ENCODE results near the gene NAA35.
"Not testable (repeated sequence)": the region's sequence is repeated elsewhere in the genome, so short reads cannot be mapped to it uniquely, and the experiment has no call there.

Gene NAA35

GRCh38 chr9:85917756-85918155 lies 23.2 kb upstream of the NAA35 start:
- H3K9ac ChIP-seq (ENCODE audit: low read length): no peak overlapping the region
- no peaks in the 10 kb centered on the region for H3K27me3 ChIP-seq (replicated peaks; ENCODE audit: control insufficient read depth, insufficient read depth, low read length)
- H3K4me1 ChIP-seq (ENCODE audit: control insufficient read depth, insufficient read depth, low read length): no peaks in the 10 kb centered on the region
- H3K36me3 ChIP-seq (ENCODE audit: control insufficient read depth, insufficient read depth, low read length, severe bottlenecking): no peaks in the 10 kb centered on the region
- no peak overlapping the region for H3K4me3 ChIP-seq (ENCODE audit: low read length)
- no peak for DNase-seq (ENCODE audit: low read depth)
- H3K9me3 ChIP-seq (ENCODE audit: control insufficient read depth, low read length): no peaks in the 10 kb centered on the region

GRCh38 chr9:85925493-85925892 lies 15.5 kb upstream of the NAA35 start:
- DNase-seq (ENCODE audit: low read depth): no peak
- no peaks in the 10 kb centered on the region for H3K36me3 ChIP-seq (ENCODE audit: control insufficient read depth, insufficient read depth, low read length, severe bottlenecking)
- no peak overlapping the region for H3K4me3 ChIP-seq (ENCODE audit: low read length)

GRCh38 chr9:85927076-85927475 lies 13.9 kb upstream of the NAA35 start:
- DNase-seq (ENCODE audit: low read depth): no peak
- H3K27me3 ChIP-seq (replicated peaks; ENCODE audit: control insufficient read depth, insufficient read depth, low read length): no peaks in the 10 kb centered on the region
- H3K36me3 ChIP-seq (ENCODE audit: control insufficient read depth, insufficient read depth, low read length, severe bottlenecking): no peaks in the 10 kb centered on the region
- peak overlapping the region; percentile 68 for H3K4me3 ChIP-seq (ENCODE audit: low read length)
- H3K4me1 ChIP-seq (ENCODE audit: control insufficient read depth, insufficient read depth, low read length): peaks cover 6% of the 10 kb centered on the region
- no peak overlapping the region for H3K9ac ChIP-seq (ENCODE audit: low read length)
- H3K9me3 ChIP-seq (ENCODE audit: control insufficient read depth, low read length): no peaks in the 10 kb centered on the region

More at GRCh38 chr9:85925493-85925892, 15.5 kb upstream of the NAA35 start:
- H3K4me1 ChIP-seq (ENCODE audit: control insufficient read depth, insufficient read depth, low read length): peaks cover 6% of the 10 kb centered on the region
- H3K27me3 ChIP-seq (replicated peaks; ENCODE audit: control insufficient read depth, insufficient read depth, low read length): no peaks in the 10 kb centered on the region
- H3K9me3 ChIP-seq (ENCODE audit: control insufficient read depth, low read length): no peaks in the 10 kb centered on the region
- H3K9ac ChIP-seq (ENCODE audit: low read length): no peak overlapping the region

- no peaks in the 10 kb centered on the region for H3K9me3 ChIP-seq (ENCODE audit: control insufficient read depth, low read length)
Observed at GRCh38 chr9:85931495-85931894, 9.5 kb upstream of the NAA35 start.

GRCh38 chr9:85935950-85936349 lies 5.0 kb upstream of the NAA35 start:
- H3K27me3 ChIP-seq (replicated peaks; ENCODE audit: control insufficient read depth, insufficient read depth, low read length); H3K4me1 ChIP-seq (ENCODE audit: control insufficient read depth, insufficient read depth, low read length); H3K9ac ChIP-seq (ENCODE audit: low read length); H3K4me3 ChIP-seq (ENCODE audit: low read length); H3K9me3 ChIP-seq (ENCODE audit: control insufficient read depth, low read length); DNase-seq (ENCODE audit: low read depth); H3K36me3 ChIP-seq (ENCODE audit: control insufficient read depth, insufficient read depth, low read length, severe bottlenecking): not testable (repeated sequence)

More at GRCh38 chr9:85931495-85931894, 9.5 kb upstream of the NAA35 start:
- DNase-seq (ENCODE audit: low read depth): no peak
- H3K9ac ChIP-seq (ENCODE audit: low read length): no peak overlapping the region
- peaks cover 6% of the 10 kb centered on the region for H3K4me1 ChIP-seq (ENCODE audit: control insufficient read depth, insufficient read depth, low read length)
- H3K36me3 ChIP-seq (ENCODE audit: control insufficient read depth, insufficient read depth, low read length, severe bottlenecking): no peaks in the 10 kb centered on the region
- H3K27me3 ChIP-seq (replicated peaks; ENCODE audit: control insufficient read depth, insufficient read depth, low read length): no peaks in the 10 kb centered on the region
- H3K4me3 ChIP-seq (ENCODE audit: low read length): no peak overlapping the region

- Histone ChIP-seq H3K9me3 (ENCODE audit: control insufficient read depth, low read length) (no peaks in the 10 kb centered on the region), H3K4me1 (ENCODE audit: control insufficient read depth, insufficient read depth, low read length) (peaks cover 25% of the 10 kb centered on the region), H3K9ac (ENCODE audit: low read length) (peak overlapping the region; percentile 96), H3K4me3 (ENCODE audit: low read length) (peak overlapping the region; percentile 90), H3K36me3 (ENCODE audit: control insufficient read depth, insufficient read depth, low read length, severe bottlenecking) (peaks cover 23% of the 10 kb centered on the region), H3K27me3 (replicated peaks; ENCODE audit: control insufficient read depth, insufficient read depth, low read length) (no peaks in the 10 kb centered on the region)
- DNase-seq (ENCODE audit: low read depth): no peak
Observed at GRCh38 chr9:85940275-85940831, 593 bp upstream of the NAA35 start.

- H3K9me3 ChIP-seq (ENCODE audit: control insufficient read depth, low read length): no peaks in the 10 kb centered on the region
- peaks cover 29% of the 10 kb centered on the region for H3K36me3 ChIP-seq (ENCODE audit: control insufficient read depth, insufficient read depth, low read length, severe bottlenecking)
- no peaks in the 10 kb centered on the region for H3K27me3 ChIP-seq (replicated peaks; ENCODE audit: control insufficient read depth, insufficient read depth, low read length)
- peak overlapping the region; percentile 90 for H3K4me3 ChIP-seq (ENCODE audit: low read length)
- peak overlapping the region; percentile 96 for H3K9ac ChIP-seq (ENCODE audit: low read length)
- DNase-seq (ENCODE audit: low read depth): no peak
- H3K4me1 ChIP-seq (ENCODE audit: control insufficient read depth, insufficient read depth, low read length): peaks cover 25% of the 10 kb centered on the region
Observed at GRCh38 chr9:85941622-85941940, 635 bp downstream of the NAA35 start.

- Histone ChIP-seq H3K9me3 (ENCODE audit: control insufficient read depth, low read length) (no peaks in the 10 kb centered on the region), H3K4me1 (ENCODE audit: control insufficient read depth, insufficient read depth, low read length) (peaks cover 25% of the 10 kb centered on the region), H3K27me3 (replicated peaks; ENCODE audit: control insufficient read depth, insufficient read depth, low read length) (no peaks in the 10 kb centered on the region), H3K36me3 (ENCODE audit: control insufficient read depth, insufficient read depth, low read length, severe bottlenecking) (peaks cover 35% of the 10 kb centered on the region), H3K9ac (ENCODE audit: low read length) (peak overlapping the region; percentile 96), H3K4me3 (ENCODE audit: low read length) (peak overlapping the region; percentile 90)
- DNase-seq (ENCODE audit: low read depth): peak; percentile 40
Observed at GRCh38 chr9:85941966-85942912, 1.3 kb downstream of the NAA35 start.

GRCh38 chr9:85942913-85943709 lies 2.2 kb downstream of the NAA35 start:
- H3K9me3 ChIP-seq (ENCODE audit: control insufficient read depth, low read length): no peaks in the 10 kb centered on the region
- H3K4me1 ChIP-seq (ENCODE audit: control insufficient read depth, insufficient read depth, low read length): peaks cover 25% of the 10 kb centered on the region
- no peak overlapping the region for H3K4me3 ChIP-seq (ENCODE audit: low read length)
- H3K27me3 ChIP-seq (replicated peaks; ENCODE audit: control insufficient read depth, insufficient read depth, low read length): no peaks in the 10 kb centered on the region
- peaks cover 37% of the 10 kb centered on the region for H3K36me3 ChIP-seq (ENCODE audit: control insufficient read depth, insufficient read depth, low read length, severe bottlenecking)
- no peak overlapping the region for H3K9ac ChIP-seq (ENCODE audit: low read length)
- DNase-seq (ENCODE audit: low read depth): no peak

GRCh38 chr9:85943757-85944430 lies 2.9 kb downstream of the NAA35 start:
- Histone ChIP-seq H3K27me3 (replicated peaks; ENCODE audit: control insufficient read depth, insufficient read depth, low read length) (no peaks in the 10 kb centered on the region), H3K9ac (ENCODE audit: low read length) (no peak overlapping the region), H3K4me3 (ENCODE audit: low read length) (no peak overlapping the region), H3K4me1 (ENCODE audit: control insufficient read depth, insufficient read depth, low read length) (peaks cover 25% of the 10 kb centered on the region), H3K36me3 (ENCODE audit: control insufficient read depth, insufficient read depth, low read length, severe bottlenecking) (peaks cover 37% of the 10 kb centered on the region), H3K9me3 (ENCODE audit: control insufficient read depth, low read length) (no peaks in the 10 kb centered on the region)
- DNase-seq (ENCODE audit: low read depth): no peak

GRCh38 chr9:85944672-85945071 lies 3.7 kb downstream of the NAA35 start:
- H3K36me3 ChIP-seq (ENCODE audit: control insufficient read depth, insufficient read depth, low read length, severe bottlenecking): peaks cover 37% of the 10 kb centered on the region

More at GRCh38 chr9:85944672-85945071, 3.7 kb downstream of the NAA35 start:
- no peak overlapping the region for H3K4me3 ChIP-seq (ENCODE audit: low read length)
- H3K9me3 ChIP-seq (ENCODE audit: control insufficient read depth, low read length): no peaks in the 10 kb centered on the region
- no peak for DNase-seq (ENCODE audit: low read depth)
- H3K9ac ChIP-seq (ENCODE audit: low read length): no peak overlapping the region
- no peaks in the 10 kb centered on the region for H3K27me3 ChIP-seq (replicated peaks; ENCODE audit: control insufficient read depth, insufficient read depth, low read length)
- peaks cover 28% of the 10 kb centered on the region for H3K4me1 ChIP-seq (ENCODE audit: control insufficient read depth, insufficient read depth, low read length)
